Measurements from ENCODE around the gene KCNK3.

DNA sequence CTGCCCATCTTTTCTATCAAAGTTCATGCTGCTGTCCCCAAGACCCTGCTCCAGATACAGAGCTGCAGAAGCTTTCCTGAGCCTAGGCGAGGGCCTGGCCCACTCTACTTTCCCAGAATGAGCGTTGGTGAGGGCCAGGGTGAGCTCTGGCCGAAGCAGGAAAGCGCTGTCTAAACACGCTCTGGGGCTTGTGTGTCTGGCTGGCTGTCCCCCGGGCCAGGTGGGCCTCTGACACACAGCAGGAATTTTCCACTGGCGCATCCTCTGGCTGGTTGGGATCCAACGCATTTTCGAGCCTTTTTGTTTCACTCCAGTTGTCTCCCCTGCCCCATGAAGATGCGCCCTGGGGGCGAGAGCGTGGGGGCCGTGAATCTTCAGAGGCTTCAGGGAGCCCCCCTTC is 17.8 kb upstream of the KCNK3 start:
- TF ChIP-seq POLR2A (IDR thresholded peaks at IDR 0.05), result no peak
- TF ChIP-seq, protein P1, sequence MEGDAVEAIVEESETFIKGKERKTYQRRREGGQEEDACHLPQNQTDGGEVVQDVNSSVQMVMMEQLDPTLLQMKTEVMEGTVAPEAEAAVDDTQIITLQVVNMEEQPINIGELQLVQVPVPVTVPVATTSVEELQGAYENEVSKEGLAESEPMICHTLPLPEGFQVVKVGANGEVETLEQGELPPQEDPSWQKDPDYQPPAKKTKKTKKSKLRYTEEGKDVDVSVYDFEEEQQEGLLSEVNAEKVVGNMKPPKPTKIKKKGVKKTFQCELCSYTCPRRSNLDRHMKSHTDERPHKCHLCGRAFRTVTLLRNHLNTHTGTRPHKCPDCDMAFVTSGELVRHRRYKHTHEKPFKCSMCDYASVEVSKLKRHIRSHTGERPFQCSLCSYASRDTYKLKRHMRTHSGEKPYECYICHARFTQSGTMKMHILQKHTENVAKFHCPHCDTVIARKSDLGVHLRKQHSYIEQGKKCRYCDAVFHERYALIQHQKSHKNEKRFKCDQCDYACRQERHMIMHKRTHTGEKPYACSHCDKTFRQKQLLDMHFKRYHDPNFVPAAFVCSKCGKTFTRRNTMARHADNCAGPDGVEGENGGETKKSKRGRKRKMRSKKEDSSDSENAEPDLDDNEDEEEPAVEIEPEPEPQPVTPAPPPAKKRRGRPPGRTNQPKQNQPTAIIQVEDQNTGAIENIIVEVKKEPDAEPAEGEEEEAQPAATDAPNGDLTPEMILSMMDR (IDR thresholded peaks at IDR 0.05), result no peak

All from ovary (tissue), 3 donors.